GM12874 (cell line): ENCODE results near the gene FPR1.

ENCODE experiments used
- CTCF ChIP-seq: IDR thresholded peaks from 2 replicates; pipeline ENCODE4 v1.5.1; 2011; ENCODE audit warnings: low read depth, mild to moderate bottlenecking, control low read depth, low read length, moderate library complexity; ENCODE audit not compliant: insufficient read depth

The FPR1 gene

GRCh38 chr19:51709575-51709974 is 42.1 kb downstream of the FPR1 start:
- no peak for TF ChIP-seq CTCF

GRCh38 chr19:51708811-51709210 is 42.9 kb downstream of the FPR1 start:
- TF ChIP-seq CTCF: no peak

GRCh38 chr19:51706885-51707284 is 44.8 kb downstream of the FPR1 start:
- TF ChIP-seq CTCF: no peak

GRCh38 chr19:51706296-51706695 is 45.4 kb downstream of the FPR1 start:
- TF ChIP-seq CTCF: no peak

GRCh38 chr19:51704626-51705025 is 47.1 kb downstream of the FPR1 start:
- TF ChIP-seq CTCF: no peak

GRCh38 chr19:51703575-51704515 is 47.8 kb downstream of the FPR1 start:
- peak; percentile 52 for TF ChIP-seq CTCF

GRCh38 chr19:51702825-51703574 is 48.7 kb downstream of the FPR1 start:
- TF ChIP-seq CTCF: no peak
